Mesendoderm (in vitro differentiated cells): Measurements from ENCODE around the gene RHOF.
A peak's percentile ranks its signal among the peaks of the same experiment; 100 is the strongest.

Experiments used
- DNase-seq: peaks from one replicate; pipeline ENCODE4 v3.0.0; 2013
- H2AK5ac ChIP-seq: 2 replicates; pipeline ENCODE4 v1.6.1; 2013; ENCODE audit warnings: low read length, inconsistent platforms
- H2BK120ac ChIP-seq: 2 replicates; pipeline ENCODE4 v1.6.1; 2013; ENCODE audit warnings: low read depth, mild to moderate bottlenecking, low read length, moderate library complexity, mixed read lengths
- H2BK15ac ChIP-seq: replicated peaks from 2 replicates; pipeline ENCODE4 v1.6.1; 2013; ENCODE audit warnings: low read depth, mild to moderate bottlenecking, moderate library complexity
- H2BK5ac ChIP-seq: 2 replicates; pipeline ENCODE4 v1.6.1; 2013; ENCODE audit warnings: low read length, inconsistent platforms
- H3K18ac ChIP-seq: 2 replicates; pipeline ENCODE4 v1.6.1; 2013; ENCODE audit warnings: mild to moderate bottlenecking, low read length, mixed read lengths
- H3K23ac ChIP-seq: one replicate; pipeline ENCODE4 v1.6.1; 2013; ENCODE audit warnings: low read length
- H3K27ac ChIP-seq: 2 replicates; pipeline ENCODE4 v1.5.1; 2013; ENCODE audit warnings: low read depth, mild to moderate bottlenecking, inconsistent platforms, low read length, moderate library complexity
- H3K27me3 ChIP-seq: 2 replicates; pipeline ENCODE4 v1.6.1; 2013; ENCODE audit warnings: low read length, control low read depth, mild to moderate bottlenecking, inconsistent platforms; ENCODE audit not compliant: insufficient read depth, poor library complexity
- H3K36me3 ChIP-seq: 2 replicates; pipeline ENCODE4 v1.6.1; 2013; ENCODE audit warnings: low read length, inconsistent platforms; ENCODE audit not compliant: control insufficient read depth, insufficient read depth
- H3K4ac ChIP-seq: one replicate; pipeline ENCODE4 v1.6.1; 2013; ENCODE audit warnings: low read depth, mild to moderate bottlenecking, low read length, moderate library complexity
- H3K4me1 ChIP-seq: 2 replicates; pipeline ENCODE4 v1.6.1; 2013; ENCODE audit warnings: low read depth, low read length, inconsistent platforms; ENCODE audit not compliant: control insufficient read depth
- H3K4me2 ChIP-seq: 2 replicates; pipeline ENCODE4 v1.6.1; 2013; ENCODE audit warnings: low read length
- H3K4me3 ChIP-seq: 2 replicates; pipeline ENCODE4 v1.5.1; 2013; ENCODE audit warnings: mild to moderate bottlenecking, low read length
- H3K56ac ChIP-seq: one replicate; pipeline ENCODE4 v1.6.1; 2013; ENCODE audit warnings: low read length
- H3K79me1 ChIP-seq: 2 replicates; pipeline ENCODE4 v1.6.1; 2013; ENCODE audit warnings: low read length, inconsistent platforms
- H3K79me2 ChIP-seq: 2 replicates; pipeline ENCODE4 v1.6.1; 2013; ENCODE audit warnings: mild to moderate bottlenecking, low read length; ENCODE audit not compliant: control insufficient read depth, insufficient read depth
- H3K9ac ChIP-seq: 2 replicates; pipeline ENCODE4 v1.6.1; 2013; ENCODE audit warnings: low read length, inconsistent platforms
- H4K5ac ChIP-seq: one replicate; pipeline ENCODE4 v1.6.1; 2013; ENCODE audit warnings: low read length
- H4K8ac ChIP-seq: one replicate; pipeline ENCODE4 v1.6.1; 2013; ENCODE audit warnings: low read depth, mild to moderate bottlenecking, control low read depth, low read length, moderate library complexity
- WGBS: extraction: QIAGEN DNeasy Blood & Tissue Kit; methylation state at CpG from one replicate; pipeline ENCODE4 v1.1.7; 2013; ENCODE audit warnings: low lambda C conversion rate, missing lambda C conversion rate; ENCODE audit not compliant: insufficient coverage; ENCODE audit errors: extremely low coverage; 5-methylcytosine and 5-hydroxymethylcytosine counted together

The RHOF gene

DNA sequence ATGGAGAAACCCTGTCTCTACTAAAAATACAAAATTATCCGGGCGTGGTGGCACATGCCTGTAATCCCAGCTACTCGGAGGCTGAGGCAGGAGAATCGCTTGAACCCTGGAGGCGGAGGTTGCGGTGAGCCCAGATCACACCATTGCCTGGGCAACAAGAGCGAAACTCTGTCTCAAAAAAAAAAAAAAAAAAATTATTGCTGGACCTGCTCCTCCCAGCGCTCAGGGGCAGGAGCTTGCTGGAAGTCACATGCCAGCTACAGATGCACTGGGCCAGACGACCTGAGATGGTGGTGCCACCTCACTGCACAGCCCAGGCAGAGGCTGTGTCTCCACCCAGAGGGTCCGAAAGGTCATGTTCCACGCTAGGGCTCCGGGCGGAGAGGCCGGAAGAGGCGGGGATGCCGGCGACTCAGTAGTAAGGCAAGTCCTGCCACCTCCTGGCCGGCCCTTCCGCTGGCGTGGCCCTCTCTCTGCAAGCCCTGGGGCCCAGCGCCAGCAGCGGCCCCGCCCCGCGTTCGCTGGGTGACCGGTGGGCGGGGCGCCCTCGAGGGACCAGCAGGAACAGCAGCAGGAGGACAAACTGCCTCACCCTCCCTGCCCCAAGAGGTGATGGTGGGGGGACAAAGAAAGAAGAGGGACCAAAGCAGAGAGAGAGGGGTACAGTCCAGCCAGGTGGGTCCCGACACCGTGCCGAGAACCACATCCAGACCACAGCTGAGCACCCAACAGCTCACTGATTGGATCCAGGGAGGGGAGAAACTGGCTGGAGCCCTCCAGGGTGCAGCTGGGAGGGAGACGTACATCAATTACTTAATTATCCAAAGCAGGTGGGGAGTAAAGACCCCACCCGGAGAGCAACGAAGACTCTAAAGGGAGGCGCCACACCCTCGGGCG lies 3.6 kb upstream of the RHOF start:
- H2AK5ac ChIP-seq = peak overlapping the region; percentile 7
- peaks cover 37% of the 10 kb centered on the region for H3K79me2 ChIP-seq
- H3K9ac ChIP-seq = peak overlapping the region; percentile 68
- peaks cover 19% of the 10 kb centered on the region for H3K4me1 ChIP-seq
- H4K8ac ChIP-seq = no peak overlapping the region
- H3K4me3 ChIP-seq = no peak overlapping the region
- peak overlapping the region; percentile 47 for H3K27ac ChIP-seq
- H4K5ac ChIP-seq = no peak overlapping the region
- no peaks in the 10 kb centered on the region for H3K36me3 ChIP-seq
- no peak overlapping the region for H3K4ac ChIP-seq
- no peak overlapping the region for H2BK15ac ChIP-seq
- peak overlapping the region; percentile 51 for H3K4me2 ChIP-seq
- H2BK120ac ChIP-seq = no peak overlapping the region
- peak overlapping the region; percentile 83 for H3K56ac ChIP-seq
- WGBS = no CpG with 5 or more reads among the region's 39 CpGs
- peak overlapping the region; percentile 19 for H3K18ac ChIP-seq
- H3K79me1 ChIP-seq = peaks cover 7% of the 10 kb centered on the region
- H3K27me3 ChIP-seq = no peaks in the 10 kb centered on the region
- no peak overlapping the region for H3K23ac ChIP-seq
- no peak overlapping the region for H2BK5ac ChIP-seq
- peak; percentile 93 for DNase-seq

DNA sequence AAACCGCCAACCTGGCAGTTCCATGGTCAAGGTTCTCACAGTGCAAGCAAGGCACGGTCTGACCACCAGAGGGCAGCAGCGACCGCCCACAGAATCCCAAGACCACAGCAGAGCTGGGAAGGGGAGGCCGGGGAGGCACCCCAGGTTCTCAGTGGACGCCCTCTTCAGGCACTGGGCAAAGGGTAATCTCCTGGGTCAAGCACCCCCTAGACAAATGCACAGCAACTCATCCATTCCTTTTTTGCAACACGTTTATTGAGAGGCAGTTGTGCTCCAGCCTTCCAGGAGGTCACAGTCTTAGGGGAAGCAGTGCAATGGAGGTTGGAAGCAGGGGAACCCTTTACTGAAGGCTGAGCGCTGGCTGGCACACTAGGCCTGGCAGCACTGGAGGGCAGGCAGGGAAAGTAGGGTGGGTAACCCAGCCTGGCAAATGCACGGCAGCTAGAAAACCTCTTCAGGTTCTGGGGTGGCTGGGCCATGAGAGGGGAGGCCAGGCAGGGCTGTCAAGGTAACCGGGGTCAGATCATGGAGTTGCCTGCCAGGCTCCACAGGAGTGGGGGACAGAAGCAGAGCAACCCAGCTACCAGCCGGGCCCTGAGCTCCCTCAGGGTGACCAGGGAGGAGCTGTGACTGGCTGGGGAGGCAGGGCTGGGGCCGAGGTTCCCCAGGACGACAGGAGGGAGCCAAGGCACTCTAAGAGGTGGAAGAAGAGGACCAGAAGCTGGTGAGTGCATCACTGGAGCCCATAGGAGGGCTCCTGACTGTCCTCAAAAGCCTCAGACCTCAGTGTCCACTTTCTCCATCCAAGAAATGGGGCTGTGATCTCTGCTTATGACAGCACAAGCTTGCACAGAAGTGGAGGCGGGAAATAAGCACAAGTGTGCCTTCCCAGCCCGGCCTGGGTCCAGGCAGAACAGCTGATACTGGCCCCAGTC lies 1.8 kb upstream of the RHOF start:
- no peak overlapping the region for H2BK120ac ChIP-seq
- H3K79me2 ChIP-seq = peaks cover 23% of the 10 kb centered on the region
- H3K4me2 ChIP-seq = peak overlapping the region; percentile 1
- no peaks in the 10 kb centered on the region for H3K27me3 ChIP-seq
- peak overlapping the region; percentile 66 for H3K9ac ChIP-seq
- H4K8ac ChIP-seq = no peak overlapping the region
- H3K4me3 ChIP-seq = no peak overlapping the region
- H3K18ac ChIP-seq = no peak overlapping the region
- H3K27ac ChIP-seq = no peak overlapping the region
- H2BK15ac ChIP-seq = no peak overlapping the region
- WGBS = no CpG with 5 or more reads among the region's 15 CpGs
- H3K79me1 ChIP-seq = peaks cover 7% of the 10 kb centered on the region
- H3K23ac ChIP-seq = no peak overlapping the region
- peak; percentile 86 for DNase-seq
- no peak overlapping the region for H3K4ac ChIP-seq
- H2BK5ac ChIP-seq = no peak overlapping the region
- H4K5ac ChIP-seq = no peak overlapping the region
- H3K36me3 ChIP-seq = no peaks in the 10 kb centered on the region
- no peak overlapping the region for H2AK5ac ChIP-seq
- peak overlapping the region; percentile 76 for H3K56ac ChIP-seq
- peaks cover 19% of the 10 kb centered on the region for H3K4me1 ChIP-seq

DNA sequence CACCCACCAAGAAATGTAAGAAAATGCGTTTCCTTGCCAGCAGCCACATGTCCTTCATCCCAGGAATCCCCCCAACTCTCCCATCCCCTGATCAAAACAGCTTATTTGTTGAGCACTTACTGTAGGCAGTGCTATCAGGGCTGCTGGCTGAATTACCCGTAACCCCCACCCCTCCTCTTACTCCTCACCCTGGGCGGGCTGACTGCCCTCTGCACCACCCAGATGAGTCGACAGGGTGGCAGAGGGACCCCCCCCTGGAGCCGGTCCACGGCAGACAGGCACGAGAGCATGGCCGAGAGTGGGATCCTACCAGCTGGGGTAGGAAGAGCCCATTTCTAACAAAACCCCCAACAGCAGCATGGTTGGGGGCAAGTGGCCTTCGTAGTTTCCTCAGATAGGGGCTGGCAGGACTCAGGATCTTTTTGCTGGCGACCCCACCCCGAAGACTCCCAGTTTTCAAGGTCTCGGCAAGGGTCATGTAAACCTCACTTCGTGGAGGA lies 1.1 kb upstream of the RHOF start:
- H3K4me1 ChIP-seq = peaks cover 19% of the 10 kb centered on the region
- peaks cover 23% of the 10 kb centered on the region for H3K79me2 ChIP-seq
- H3K27me3 ChIP-seq = no peaks in the 10 kb centered on the region
- DNase-seq = no peak
- peak overlapping the region; percentile 21 for H2BK5ac ChIP-seq
- no peaks in the 10 kb centered on the region for H3K36me3 ChIP-seq
- peak overlapping the region; percentile 61 for H3K4ac ChIP-seq
- no peak overlapping the region for H4K8ac ChIP-seq
- H3K56ac ChIP-seq = peak overlapping the region; percentile 76
- WGBS = no CpG with 5 or more reads among the region's 13 CpGs
- peak overlapping the region; percentile 66 for H3K9ac ChIP-seq
- H2AK5ac ChIP-seq = no peak overlapping the region
- H4K5ac ChIP-seq = no peak overlapping the region
- H2BK120ac ChIP-seq = no peak overlapping the region
- H3K23ac ChIP-seq = no peak overlapping the region
- peak overlapping the region; percentile 42 for H3K4me2 ChIP-seq
- no peak overlapping the region for H3K18ac ChIP-seq
- peak overlapping the region; percentile 13 for H3K27ac ChIP-seq
- no peak overlapping the region for H2BK15ac ChIP-seq
- H3K79me1 ChIP-seq = peaks cover 7% of the 10 kb centered on the region
- H3K4me3 ChIP-seq = no peak overlapping the region

DNA sequence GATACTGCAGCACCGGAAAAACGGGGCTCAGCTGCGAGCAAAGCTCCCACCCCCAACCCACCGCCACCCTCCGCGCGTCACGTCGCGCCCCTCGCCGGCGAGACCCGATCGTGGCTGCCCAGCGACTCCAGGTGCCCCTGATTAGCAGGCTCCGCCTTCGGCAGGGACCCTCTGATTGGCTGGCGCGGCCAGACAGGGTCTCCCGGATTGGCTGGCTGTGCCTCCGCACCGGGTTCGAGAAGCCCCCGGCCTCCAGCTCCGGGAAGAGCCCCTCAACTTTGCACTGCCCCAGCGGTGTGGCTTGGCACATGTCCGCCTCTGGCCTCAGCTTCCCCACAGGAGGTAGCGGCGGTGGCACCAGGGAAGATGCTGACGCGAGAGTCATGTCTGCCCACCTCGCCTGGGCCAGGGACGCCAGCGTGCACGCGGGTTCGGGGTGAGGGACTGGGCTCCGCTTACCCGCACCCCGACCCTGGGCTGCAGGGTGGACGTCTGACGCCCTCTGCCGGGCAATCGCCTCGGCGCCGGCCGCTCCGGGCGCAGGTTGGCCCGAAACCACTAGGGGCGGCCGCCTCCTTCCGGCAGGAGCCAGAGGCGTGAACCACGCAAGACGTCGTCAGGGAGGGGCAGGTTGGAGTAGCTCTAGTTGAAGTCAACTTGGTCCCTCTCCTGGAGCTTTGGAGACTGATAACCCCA lies 498 bp upstream of the RHOF start:
- Histone ChIP-seq H3K4me3 (peak overlapping the region; percentile 31), H3K56ac (peak overlapping the region; percentile 97), H3K18ac (no peak overlapping the region), H3K4me2 (peak overlapping the region; percentile 98), H4K5ac (no peak overlapping the region), H3K4ac (no peak overlapping the region), H2BK5ac (peak overlapping the region; percentile 64), H3K23ac (no peak overlapping the region), H2AK5ac (no peak overlapping the region), H3K4me1 (peaks cover 17% of the 10 kb centered on the region), H4K8ac (no peak overlapping the region), H3K79me2 (peaks cover 22% of the 10 kb centered on the region), H3K27ac (no peak overlapping the region), H3K27me3 (no peaks in the 10 kb centered on the region), H3K36me3 (no peaks in the 10 kb centered on the region), H3K9ac (peak overlapping the region; percentile 79), H2BK15ac (no peak overlapping the region), H2BK120ac (no peak overlapping the region), H3K79me1 (peaks cover 7% of the 10 kb centered on the region)
- DNase-seq = peak; percentile 95
- no CpG with 5 or more reads among the region's 59 CpGs for WGBS

DNA sequence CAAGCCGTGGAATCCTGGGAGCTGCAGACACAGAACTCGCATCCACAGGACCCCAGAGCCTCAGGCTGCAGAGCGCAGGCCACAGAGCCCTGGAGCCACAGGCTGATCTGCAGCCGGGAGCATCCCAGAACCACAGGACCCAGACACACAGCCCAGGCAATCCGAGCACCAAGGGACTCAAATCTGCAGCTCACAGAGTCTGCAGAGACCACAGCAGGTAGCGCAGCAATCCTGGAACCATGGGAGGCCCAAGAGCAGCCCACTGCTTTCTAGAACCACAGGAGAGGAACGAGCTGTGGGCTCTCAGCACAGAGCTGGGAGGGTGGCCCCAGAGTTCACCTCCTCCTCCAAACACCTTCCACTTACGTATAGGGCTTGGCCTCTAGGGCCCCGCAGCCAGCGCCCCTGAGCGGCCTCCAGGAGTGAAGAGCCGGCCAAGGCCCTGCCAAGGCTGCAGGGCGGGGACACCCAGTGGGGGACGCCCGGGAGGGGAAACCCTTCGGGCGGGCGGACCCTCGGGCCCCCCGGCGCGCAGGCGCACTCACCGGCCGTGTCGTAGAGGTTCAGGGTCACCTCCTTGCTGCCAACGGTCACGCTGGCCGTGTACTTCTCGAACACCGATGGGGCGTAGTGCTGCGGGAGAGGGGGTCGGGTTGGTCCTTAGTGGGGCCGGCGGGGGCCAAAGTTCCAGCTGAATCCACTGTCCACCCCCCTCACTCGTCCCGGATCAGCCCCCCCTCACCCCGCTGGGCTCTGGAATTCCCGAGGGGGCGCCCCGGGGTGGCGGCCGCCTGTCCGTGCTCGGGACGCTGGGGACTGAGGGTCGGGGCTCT lies 665 bp downstream of the RHOF start:
- peak overlapping the region; percentile 90 for H3K56ac ChIP-seq
- H3K79me2 ChIP-seq = peaks cover 12% of the 10 kb centered on the region
- peaks cover 7% of the 10 kb centered on the region for H3K79me1 ChIP-seq
- H3K36me3 ChIP-seq = no peaks in the 10 kb centered on the region
- no peak overlapping the region for H2BK120ac ChIP-seq
- H3K9ac ChIP-seq = peak overlapping the region; percentile 75
- WGBS = no CpG with 5 or more reads among the region's 48 CpGs
- H3K27ac ChIP-seq = no peak overlapping the region
- no peak overlapping the region for H2BK15ac ChIP-seq
- H3K27me3 ChIP-seq = no peaks in the 10 kb centered on the region
- peak overlapping the region; percentile 44 for H3K4me3 ChIP-seq
- H2AK5ac ChIP-seq = peak overlapping the region; percentile 52
- peak overlapping the region; percentile 19 for H3K4ac ChIP-seq
- no peak overlapping the region for H4K5ac ChIP-seq
- peak; percentile 59 for DNase-seq
- H2BK5ac ChIP-seq = no peak overlapping the region
- H3K23ac ChIP-seq = peak overlapping the region; percentile 83
- peak overlapping the region; percentile 58 for H3K4me2 ChIP-seq
- no peak overlapping the region for H4K8ac ChIP-seq
- H3K18ac ChIP-seq = peak overlapping the region; percentile 69
- H3K4me1 ChIP-seq = peaks cover 11% of the 10 kb centered on the region
